Anterior cingulate cortex (tissue), 58 donors: ENCODE results near the gene AIMP1.
"Not testable (repeated sequence)": the region's sequence is repeated elsewhere in the genome, so short reads cannot be mapped to it uniquely, and the experiment has no call there.

ENCODE experiments used
- DNase-seq, 58 donors: peaks; one replicate each; lab custom pipeline; 2025; lab: John Stamatoyannopoulos, UW

AIMP1 gene

GRCh38 chr4:106306561-106306960, 9.8 kb upstream of the AIMP1 start:
- no peak for DNase-seq

GRCh38 chr4:106312377-106312776, 4.0 kb upstream of the AIMP1 start:
- DNase-seq: no peak

GRCh38 chr4:106312997-106313522, 3.3 kb upstream of the AIMP1 start:
- DNase-seq: no peak

- no peak for DNase-seq
These were observed 1.4 kb upstream of the AIMP1 start for GRCh38 chr4:106314960-106315359.

GRCh38 chr4:106315476-106315967, 828 bp upstream of the AIMP1 start:
- peak in 9 of 58 donors; percentile 24 to 62 (median 49) for DNase-seq

GRCh38 chr4:106316773-106317409, 541 bp downstream of the AIMP1 start:
- DNase-seq: peak in 1 of 58 donors; percentile 2

GRCh38 chr4:106317815-106318214, 1.5 kb downstream of the AIMP1 start:
- no peak for DNase-seq

GRCh38 chr4:106318511-106318910, 2.2 kb downstream of the AIMP1 start:
- DNase-seq: no peak

- no peak for DNase-seq
These were observed 3.9 kb downstream of the AIMP1 start for GRCh38 chr4:106320235-106320634.

GRCh38 chr4:106321168-106321567, 4.8 kb downstream of the AIMP1 start:
- DNase-seq: not testable (repeated sequence)

GRCh38 chr4:106321814-106322213, 5.5 kb downstream of the AIMP1 start:
- not testable (repeated sequence) for DNase-seq

- DNase-seq: no peak
These were observed 6.8 kb downstream of the AIMP1 start for GRCh38 chr4:106323119-106323518.

- no peak for DNase-seq
These were observed 9.4 kb downstream of the AIMP1 start for GRCh38 chr4:106325800-106326199.

GRCh38 chr4:106329041-106329618, 12.8 kb downstream of the AIMP1 start:
- DNase-seq: peak in 1 of 58 donors; percentile 1

GRCh38 chr4:106333186-106333585, 16.8 kb downstream of the AIMP1 start:
- DNase-seq: no peak

- no peak for DNase-seq
These were observed 18.6 kb downstream of the AIMP1 start for GRCh38 chr4:106334741-106335470.

- no peak for DNase-seq
These were observed 20.3 kb downstream of the AIMP1 start for GRCh38 chr4:106336618-106337017.

GRCh38 chr4:106337916-106338315, 21.6 kb downstream of the AIMP1 start:
- no peak for DNase-seq

GRCh38 chr4:106338671-106339070, 22.3 kb downstream of the AIMP1 start:
- no peak for DNase-seq

- no peak for DNase-seq
These were observed 23.1 kb downstream of the AIMP1 start for GRCh38 chr4:106339431-106339830.

GRCh38 chr4:106340774-106341173, 24.4 kb downstream of the AIMP1 start:
- DNase-seq: no peak
